DMS79 treated with DMSO at 0.1 percent for 48 hours (cell line): ENCODE data around the gene NUDT6.
A peak's percentile ranks its signal among the peaks of the same experiment; 100 is the strongest.
"Not testable (repeated sequence)": the region's sequence is repeated elsewhere in the genome, so short reads cannot be mapped to it uniquely, and the experiment has no call there.

Experiments used
- DNase-seq: peaks from one replicate; lab custom pipeline; 2025; lab: John Stamatoyannopoulos, UW

Gene NUDT6, protein sequence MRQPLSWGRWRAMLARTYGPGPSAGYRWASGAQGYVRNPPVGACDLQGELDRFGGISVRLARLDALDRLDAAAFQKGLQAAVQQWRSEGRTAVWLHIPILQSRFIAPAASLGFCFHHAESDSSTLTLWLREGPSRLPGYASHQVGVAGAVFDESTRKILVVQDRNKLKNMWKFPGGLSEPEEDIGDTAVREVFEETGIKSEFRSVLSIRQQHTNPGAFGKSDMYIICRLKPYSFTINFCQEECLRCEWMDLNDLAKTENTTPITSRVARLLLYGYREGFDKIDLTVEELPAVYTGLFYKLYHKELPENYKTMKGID

DNA sequence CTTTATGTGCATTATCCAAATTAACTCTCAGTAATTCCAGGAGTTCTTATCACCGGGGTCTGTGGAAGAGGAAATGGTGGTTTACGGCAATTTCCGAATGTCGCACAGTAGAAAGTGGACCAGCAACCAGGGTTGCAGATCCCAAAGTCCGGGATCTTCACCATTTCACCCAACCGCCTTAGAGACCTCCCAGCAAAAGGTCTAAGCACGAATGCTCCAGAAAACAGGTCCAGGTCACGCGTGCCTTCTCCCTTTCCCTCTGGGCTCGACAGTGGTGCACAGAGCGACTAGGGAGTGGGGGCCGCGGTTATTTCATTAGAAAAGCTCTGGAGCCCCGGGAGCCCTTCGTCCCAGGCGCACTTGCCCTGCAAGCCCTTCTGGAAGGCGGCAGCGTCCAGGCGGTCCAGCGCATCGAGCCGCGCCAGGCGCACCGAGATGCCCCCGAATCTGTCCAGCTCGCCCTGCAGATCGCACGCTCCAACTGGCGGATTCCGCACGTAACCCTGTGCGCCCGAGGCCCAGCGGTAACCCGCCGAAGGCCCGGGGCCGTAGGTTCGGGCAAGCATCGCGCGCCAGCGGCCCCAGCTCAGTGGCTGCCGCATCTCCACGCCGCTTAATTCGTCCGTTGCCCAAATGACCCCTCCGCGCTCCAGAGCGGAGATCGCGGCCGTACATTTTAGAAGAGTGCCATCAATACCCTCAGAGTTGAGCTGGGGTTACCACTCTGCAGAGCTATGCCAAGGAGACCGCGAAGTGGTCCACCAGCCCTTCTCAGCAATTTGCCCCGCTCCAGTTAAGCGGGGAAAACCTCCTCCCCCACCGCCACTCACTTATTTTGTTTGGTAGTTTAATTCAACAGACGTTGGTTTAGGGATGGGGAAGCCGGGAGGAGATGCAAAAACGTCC is at the start of gene NUDT6:
Gene NUDT6 (minus strand): TSS at position 627 of the 906 bp plus-strand sequence. CDS start 25 bp downstream, at position 602.
- peak; percentile 24 for DNase-seq

DNA sequence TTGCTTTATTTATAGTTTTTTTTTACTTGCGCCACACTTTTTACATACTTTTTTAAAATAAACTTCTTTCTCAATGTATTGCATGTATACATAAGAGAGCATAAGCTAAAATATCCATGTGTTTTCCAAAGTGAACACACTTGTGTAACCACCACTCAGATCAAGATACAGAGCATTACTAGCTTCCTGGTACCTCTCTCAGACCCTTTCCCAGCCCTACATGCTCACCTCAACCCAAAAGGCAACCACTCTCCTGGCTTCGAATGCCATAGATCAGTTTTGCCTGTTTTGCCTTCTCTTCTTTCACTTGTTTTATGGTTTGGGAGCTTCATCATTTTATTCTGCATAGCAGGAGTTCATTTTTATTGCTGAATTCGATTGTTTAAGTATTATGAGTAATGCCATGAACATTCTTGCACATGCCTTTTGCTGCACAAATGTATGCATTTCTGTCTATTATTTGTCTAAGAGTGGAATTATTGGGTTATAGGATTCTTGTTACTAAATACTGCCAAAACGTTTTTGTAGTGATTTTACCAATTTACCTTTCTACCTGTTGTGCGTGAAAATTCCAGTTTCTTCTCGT is 45.9 kb upstream of the NUDT6 start:
- DNase-seq: no peak

GRCh38 chr4:122967231-122967630 is 44.8 kb upstream of the NUDT6 start:
- DNase-seq: no peak

DNA sequence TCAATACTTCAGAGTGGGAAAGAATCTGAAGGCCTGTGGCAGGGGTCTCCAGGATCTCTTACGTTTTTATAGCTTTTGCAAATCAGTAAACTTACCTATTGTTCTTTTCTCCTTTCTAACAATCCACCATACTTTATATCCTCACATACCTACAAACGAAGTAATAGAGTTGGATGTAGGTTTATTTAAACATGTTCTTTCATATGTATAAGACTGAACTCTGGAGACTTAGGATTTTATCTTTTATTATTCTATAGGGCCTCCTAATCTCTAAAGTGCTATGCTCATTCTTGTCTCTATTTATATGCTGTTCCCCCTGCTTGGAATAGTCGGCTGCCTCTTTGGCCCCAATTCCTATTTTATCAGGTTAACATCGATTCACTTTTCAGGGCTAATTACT is 43.8 kb upstream of the NUDT6 start:
- DNase-seq: no peak

GRCh38 chr4:122963216-122963615 is 40.8 kb upstream of the NUDT6 start:
- DNase-seq: no peak

GRCh38 chr4:122960611-122961000 is 38.2 kb upstream of the NUDT6 start:
- DNase-seq: no peak

DNA sequence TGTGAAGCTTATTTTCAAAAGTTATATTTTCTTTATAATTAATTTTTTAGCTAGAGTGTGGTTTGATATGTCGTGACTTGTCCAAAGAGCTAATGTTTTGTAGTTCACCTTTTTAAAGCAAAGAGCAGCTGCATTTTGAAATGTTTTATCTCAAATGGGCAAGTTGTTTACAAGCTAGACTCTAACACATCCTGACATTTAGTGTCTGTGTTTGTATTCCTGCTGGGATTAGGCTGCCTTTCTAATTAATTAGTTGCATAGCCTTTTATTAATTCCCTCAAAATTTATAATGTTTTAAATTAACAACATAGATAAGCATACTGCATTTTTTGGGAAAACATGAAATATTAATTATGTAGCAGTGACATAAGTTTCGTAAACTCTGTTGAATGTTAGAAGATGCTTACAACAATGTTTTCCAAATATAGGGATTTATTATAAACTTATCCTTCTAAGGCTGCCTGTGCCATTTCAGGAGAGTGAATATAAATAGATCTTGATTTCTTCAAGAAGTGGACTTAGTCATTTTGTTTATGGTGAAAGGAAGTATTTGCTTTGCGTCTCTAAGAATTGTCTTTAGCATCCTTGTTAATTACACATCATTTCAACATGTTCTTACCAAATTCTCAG is 37.7 kb upstream of the NUDT6 start:
- DNase-seq: no peak

- DNase-seq: no peak
These were observed 37.0 kb upstream of the NUDT6 start for GRCh38 chr4:122959441-122959840.

DNA sequence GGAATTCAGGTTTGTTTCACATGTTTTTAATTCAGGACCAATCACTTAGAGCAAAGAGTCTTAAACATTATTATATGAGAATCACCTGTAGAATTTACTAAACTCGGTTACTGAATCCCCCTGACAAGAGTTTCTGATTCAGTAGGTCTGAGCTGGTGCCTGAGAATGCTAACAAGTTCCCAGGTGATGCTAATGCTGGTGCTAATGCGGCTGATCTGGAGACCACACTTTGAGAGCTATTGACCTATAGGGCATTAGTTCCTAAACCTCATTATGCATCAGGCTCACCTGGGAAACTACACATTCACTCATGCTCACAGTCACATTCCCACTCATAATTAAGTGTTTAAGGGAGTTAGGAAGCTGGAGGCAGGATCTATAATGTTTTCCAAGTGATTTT is 36.1 kb upstream of the NUDT6 start:
- DNase-seq: no peak

GRCh38 chr4:122953924-122954323 is 31.5 kb upstream of the NUDT6 start:
- no peak for DNase-seq

GRCh38 chr4:122952028-122952427 is 29.6 kb upstream of the NUDT6 start:
- DNase-seq: no peak

DNA sequence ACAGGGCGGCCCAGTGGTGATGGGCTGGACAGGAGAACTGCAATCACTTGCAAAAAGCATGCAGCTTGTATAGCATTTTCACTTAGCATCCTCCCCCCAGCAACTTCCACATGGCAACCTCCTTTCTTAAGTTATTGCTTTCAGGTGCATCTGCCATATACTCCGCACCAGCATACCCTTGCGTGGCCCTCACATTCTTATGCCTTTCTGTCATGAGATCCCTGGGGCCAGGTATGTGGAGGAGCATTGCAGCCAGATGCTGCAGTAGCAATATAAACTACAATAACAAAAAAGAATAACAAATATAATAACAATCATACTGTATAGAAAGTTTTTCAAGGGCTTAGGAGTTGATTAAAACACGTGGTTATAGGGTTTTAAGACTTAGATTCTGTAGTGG is 26.3 kb upstream of the NUDT6 start:
- DNase-seq: no peak

GRCh38 chr4:122946142-122946541 is 23.7 kb upstream of the NUDT6 start:
- DNase-seq: no peak

DNA sequence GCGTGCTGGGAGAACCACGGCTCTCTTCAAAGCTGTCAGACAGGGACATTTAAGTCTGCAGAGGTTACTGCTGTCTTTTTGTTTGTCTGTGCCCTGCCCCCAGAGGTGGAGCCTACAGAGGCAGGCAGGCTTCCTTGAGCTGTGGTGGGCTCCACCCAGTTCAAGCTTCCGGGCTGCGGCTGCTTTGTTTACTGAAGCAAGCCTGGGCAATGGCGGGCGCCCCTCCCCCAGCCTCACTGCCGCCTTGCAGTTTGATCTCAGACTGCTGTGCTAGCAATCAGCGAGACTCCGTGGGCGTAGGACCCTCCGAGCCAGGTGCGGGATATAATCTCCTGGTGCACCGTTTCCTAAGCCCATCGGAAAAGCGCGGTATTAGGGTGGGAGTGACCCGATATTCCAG is 22.7 kb upstream of the NUDT6 start:
- DNase-seq: not testable (repeated sequence)

- DNase-seq: no peak
These were observed 10.4 kb upstream of the NUDT6 start for GRCh38 chr4:122932763-122933162.

- peak; percentile 12 for DNase-seq
These were observed 8.5 kb upstream of the NUDT6 start for GRCh38 chr4:122930862-122931261.

DNA sequence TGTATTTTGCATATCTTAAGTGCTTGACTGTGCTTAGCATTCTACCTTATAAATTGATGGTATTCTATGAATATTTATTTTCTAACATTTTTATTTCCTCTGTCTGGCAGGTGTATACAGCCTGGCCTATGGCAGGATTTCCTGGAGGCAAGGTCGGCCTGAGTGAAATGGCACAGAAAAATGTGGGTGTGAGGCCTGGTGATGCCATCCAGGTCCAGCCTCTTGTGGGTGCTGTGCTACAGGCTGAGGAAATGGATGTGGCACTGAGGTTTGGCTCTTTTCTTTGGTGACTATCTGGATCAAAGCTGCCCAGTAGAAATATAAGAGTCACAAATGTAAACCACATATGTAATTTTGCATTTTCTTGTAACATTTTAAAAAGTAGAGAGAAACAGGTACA is 6.5 kb upstream of the NUDT6 start:
- DNase-seq: no peak

DNA sequence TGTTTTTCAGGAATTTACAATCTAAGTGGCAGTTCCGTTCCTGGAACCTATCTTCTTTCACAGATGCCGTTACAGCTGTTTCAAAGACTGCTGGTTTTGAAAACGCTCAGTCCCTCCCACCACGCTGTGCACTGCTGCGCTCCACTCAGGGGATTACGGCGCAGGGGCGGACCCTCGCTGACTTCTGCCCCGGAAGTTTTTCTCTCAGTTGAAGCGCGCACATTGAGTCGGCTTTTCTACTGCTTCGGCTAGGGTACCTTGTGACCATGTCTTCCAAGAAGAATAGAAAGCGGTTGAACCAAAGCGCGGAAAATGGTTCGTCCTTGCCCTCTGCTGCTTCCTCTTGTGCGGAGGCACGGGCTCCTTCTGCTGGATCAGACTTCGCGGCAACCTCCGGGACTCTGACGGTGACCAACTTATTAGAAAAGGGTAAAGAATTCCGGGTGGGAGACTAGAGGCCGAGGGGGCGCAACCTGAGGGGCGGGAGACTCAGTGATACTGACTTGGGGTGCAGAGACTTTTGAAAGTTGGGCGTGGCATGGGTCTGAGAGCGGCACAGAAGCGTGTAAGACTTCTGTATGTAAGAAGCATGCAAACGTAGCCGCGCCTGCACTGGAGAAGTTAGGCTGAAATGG is 597 bp upstream of the NUDT6 start:
- DNase-seq: peak; percentile 38

- DNase-seq: no peak
These were observed 1.1 kb downstream of the NUDT6 start for GRCh38 chr4:122921300-122921699.

GRCh38 chr4:122920473-122920872 is 1.9 kb downstream of the NUDT6 start:
- no peak for DNase-seq

GRCh38 chr4:122917731-122918130 is 4.7 kb downstream of the NUDT6 start:
- DNase-seq: no peak

DNA sequence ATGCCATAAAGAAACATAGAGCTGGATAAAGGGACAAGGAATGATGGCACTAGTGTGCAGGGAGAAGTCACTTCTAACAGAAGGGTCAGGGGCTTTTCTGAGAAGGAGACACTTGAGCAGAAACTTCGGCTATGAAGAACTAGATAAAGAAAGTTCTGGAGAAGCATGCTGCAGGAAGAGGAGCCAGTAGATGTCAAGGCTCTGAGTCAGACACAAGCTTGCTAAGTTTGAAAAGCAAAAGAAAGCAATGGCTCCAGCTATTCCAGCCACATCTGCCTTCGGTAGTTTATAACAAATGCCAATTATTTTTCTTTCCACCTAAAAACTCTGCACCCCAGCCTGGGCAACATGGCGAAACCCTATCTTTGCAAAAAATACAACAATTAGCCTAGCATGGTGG is 7.5 kb downstream of the NUDT6 start:
- DNase-seq: no peak
